Anterior cingulate cortex (tissue), 58 donors: ENCODE results near the gene SEPTIN2.
"Not testable (repeated sequence)": the region's sequence is repeated elsewhere in the genome, so short reads cannot be mapped to it uniquely, and the experiment has no call there.

Experiments
- DNase-seq, 58 donors: peaks; one replicate each; lab custom pipeline; 2025; lab: John Stamatoyannopoulos, UW

Gene SEPTIN2

GRCh38 chr2:241375300-241375699, 59.6 kb downstream of the SEPTIN2 start:
- no peak for DNase-seq

- DNase-seq, result no peak
Observed at GRCh38 chr2:241376808-241377207, 61.1 kb downstream of the SEPTIN2 start.

- no peak for DNase-seq
Observed at GRCh38 chr2:241378816-241379215, 63.1 kb downstream of the SEPTIN2 start.

GRCh38 chr2:241379481-241380480, 64.1 kb downstream of the SEPTIN2 start:
- DNase-seq, result no peak

- no peak for DNase-seq
Observed at GRCh38 chr2:241381872-241382271, 66.1 kb downstream of the SEPTIN2 start.

GRCh38 chr2:241385450-241385849, 69.7 kb downstream of the SEPTIN2 start:
- DNase-seq, result not testable (repeated sequence)

GRCh38 chr2:241386519-241386918, 70.8 kb downstream of the SEPTIN2 start:
- no peak for DNase-seq

- no peak for DNase-seq
Observed at GRCh38 chr2:241389697-241390096, 74.0 kb downstream of the SEPTIN2 start.

GRCh38 chr2:241390301-241391206, 74.8 kb downstream of the SEPTIN2 start:
- DNase-seq, result peak in 1 of 58 donors; percentile 12

- DNase-seq, result peak in 11 of 58 donors; percentile 11 to 44 (median 30)
Observed at GRCh38 chr2:241391892-241392665, 76.4 kb downstream of the SEPTIN2 start.

- not testable (repeated sequence) for DNase-seq
Observed at GRCh38 chr2:241392753-241393152, 77.0 kb downstream of the SEPTIN2 start.

GRCh38 chr2:241393524-241394196, 77.9 kb downstream of the SEPTIN2 start:
- no peak for DNase-seq

GRCh38 chr2:241396809-241397208, 81.1 kb downstream of the SEPTIN2 start:
- not testable (repeated sequence) for DNase-seq

GRCh38 chr2:241399941-241400922, 84.5 kb downstream of the SEPTIN2 start:
- DNase-seq, result no peak
